ENCODE measurements around the gene SPRYD3.

SPRYD3 gene

DNA sequence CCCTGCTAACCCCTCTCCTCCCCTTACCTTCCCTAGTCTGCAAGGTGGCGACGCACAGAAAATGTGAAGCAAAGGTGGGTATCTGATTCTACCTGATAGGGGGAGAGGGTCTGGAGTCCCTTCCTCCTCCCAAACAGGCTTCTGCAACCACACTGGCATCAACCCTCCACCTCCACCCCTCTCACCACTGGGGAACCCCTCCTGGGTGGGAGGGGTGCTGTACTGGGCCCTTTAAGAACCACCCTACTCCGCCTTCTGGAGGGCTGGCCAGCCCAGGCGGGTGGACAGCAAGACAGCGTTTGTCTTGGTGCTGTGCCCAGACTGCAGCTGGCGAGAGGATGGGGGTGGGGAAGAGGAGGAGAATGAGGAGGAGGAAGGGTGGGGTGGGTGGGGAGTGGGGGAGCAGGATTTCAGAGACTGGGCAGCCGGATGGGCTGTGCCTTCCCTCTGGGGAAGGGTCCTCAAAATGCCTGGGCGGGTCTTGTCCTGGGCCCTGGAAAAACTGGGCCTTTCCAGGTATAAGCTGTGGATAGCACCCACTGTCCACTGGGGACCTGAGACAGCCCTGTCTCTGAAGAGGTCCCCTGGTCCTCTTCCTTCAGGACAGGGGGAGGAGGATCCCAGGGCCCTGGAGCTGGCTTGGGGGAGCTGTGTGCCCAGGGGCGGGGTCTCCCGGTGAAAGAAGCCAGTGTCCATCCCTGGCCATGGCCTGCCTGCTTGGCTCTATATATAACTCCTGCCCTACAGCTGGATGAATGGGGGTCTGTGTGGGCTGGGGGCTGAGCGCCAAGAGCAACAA lies 26.6 kb downstream of the SPRYD3 start:
- no peak overlapping the region for H3K4me3 ChIP-seq (ENCODE audit: low read depth, low read length)

- no peak overlapping the region for H3K4me3 ChIP-seq (ENCODE audit: low read depth, low read length)
Observed at GRCh38 chr12:53051881-53052412, 27.2 kb downstream of the SPRYD3 start.

DNA sequence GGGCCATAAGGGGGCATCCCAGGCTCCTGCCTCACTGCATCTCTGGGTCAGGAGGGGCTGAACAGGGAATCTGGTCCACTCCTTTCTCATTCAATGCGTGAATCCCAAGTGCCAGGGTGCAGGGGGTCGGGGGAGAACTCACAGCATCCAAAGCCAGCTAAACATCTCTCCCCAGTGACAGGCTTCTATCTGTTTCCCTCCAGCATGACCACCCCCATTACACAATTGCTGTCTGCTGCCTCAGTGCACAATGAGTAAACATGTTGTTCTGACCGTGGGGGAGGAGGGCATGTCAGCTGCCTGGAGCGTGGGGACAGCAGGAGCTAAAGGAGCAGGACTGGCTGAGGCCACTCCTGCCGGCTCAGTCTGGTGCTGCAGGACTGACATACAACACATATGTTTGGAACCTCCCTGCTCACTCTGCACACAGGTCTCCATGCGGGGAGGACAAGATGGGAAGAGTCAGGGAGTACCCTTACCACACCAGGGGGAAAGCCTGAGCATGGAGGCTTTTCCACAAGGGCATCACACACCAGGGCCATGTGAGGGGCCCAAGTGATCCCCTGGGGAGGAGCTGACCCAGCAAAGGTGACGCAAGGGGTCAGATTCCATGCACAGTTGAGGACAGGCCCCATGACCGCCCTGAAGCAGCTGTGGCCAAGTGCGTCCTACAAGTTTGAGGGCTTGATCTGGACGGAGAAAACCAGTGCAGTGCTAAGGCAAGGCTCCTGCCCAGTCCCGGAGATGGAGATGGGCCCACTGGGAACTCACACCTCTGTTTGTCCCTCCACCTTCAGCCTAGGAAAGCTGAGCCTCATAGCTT lies 27.9 kb downstream of the SPRYD3 start:
- no peak overlapping the region for H3K4me3 ChIP-seq (ENCODE audit: low read depth, low read length)

GRCh38 chr12:53050426-53051057 lies 28.6 kb downstream of the SPRYD3 start:
- H3K4me3 ChIP-seq (ENCODE audit: low read depth, low read length): no peak overlapping the region

DNA sequence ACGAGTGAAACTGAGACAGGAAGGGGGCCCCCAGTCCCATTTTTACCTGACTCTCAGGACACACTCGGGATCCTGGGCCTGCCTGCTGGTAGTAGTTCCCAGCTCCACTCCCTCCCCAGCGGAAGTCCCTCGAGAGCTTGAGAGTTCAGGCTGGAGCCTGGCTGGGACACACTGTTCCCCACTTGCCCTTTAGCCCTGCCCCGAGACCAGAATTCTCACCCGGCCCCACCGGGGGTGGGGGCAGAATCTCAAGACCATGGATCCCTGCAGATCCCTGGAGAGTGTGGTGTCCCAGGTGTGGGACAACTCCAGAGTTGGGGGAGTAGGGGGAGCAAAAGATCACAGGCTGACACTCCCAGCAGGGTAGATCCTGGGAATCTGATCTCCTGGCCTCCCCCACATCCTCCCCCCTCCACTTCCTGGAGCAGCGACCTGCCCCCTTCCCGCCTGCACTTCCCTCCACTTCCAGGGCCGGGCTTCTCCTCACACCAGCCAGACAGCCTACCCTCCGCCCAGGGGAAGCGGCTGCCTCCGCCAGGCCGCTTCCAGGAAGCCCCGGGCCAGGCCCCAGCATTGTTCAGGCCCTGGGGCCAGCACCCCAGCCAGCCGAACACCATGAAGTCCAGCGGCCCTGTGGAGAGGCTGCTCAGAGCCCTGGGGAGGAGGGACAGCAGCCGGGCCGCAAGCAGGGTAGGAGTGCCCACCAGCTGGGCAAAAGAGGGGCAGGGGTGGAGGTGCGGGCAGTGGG lies 29.4 kb downstream of the SPRYD3 start, which contains the start of gene TNS2:
Gene TNS2, plus strand, starts transcription at position 495 of the 748 bp plus-strand sequence. Its CDS starts 121 bp downstream, at position 616.
- H3K4me3 ChIP-seq (ENCODE audit: low read depth, low read length): peak within 1 kb of the TSS; percentile 13

GRCh38 chr12:53048780-53049401 lies 30.3 kb downstream of the SPRYD3 start:
- H3K4me3 ChIP-seq (ENCODE audit: low read depth, low read length): no peak overlapping the region

- no peak overlapping the region for H3K4me3 ChIP-seq (ENCODE audit: low read depth, low read length)
Observed at GRCh38 chr12:53048033-53048779, 31.0 kb downstream of the SPRYD3 start.

DNA sequence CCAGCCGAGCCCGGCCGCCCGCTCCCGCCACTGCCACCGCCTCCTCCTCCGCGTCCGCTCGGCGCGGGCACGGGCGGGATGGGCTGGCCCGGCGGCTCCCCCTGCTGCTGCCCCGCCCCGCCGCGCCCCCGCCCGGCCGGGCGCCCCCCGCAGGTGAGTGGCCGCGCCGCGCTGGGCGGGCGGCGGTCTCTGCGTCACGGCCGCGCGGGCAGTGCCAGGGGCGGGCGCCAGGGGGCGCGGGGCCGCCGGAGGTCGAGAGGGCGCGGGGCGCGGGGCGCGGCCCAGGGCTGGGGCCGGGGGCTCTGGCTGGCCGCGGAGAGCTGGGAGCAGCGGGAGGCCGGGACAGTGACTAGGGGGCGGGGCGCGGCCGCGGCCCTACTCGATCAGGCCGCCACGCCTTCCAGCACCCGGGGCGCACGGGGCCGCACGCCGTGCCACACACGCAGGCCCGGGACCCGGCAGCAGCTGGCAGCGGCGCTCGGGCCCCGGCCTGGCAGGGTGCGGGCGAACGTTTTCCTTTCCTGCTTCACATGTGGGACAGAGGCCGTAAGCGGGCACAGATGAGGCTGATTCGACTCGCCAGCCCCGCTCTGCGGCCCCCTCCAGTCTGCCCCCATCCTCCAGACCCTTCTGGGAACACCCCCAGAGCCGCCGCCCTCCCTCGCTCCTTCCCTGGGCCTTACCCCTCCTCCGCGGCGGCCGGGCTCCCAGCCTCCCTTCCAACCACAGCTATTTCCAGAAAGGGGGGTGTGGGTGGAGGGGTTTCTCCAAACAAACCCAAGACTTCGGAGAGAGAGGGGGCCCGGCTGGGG lies 31.8 kb downstream of the SPRYD3 start:
- H3K4me3 ChIP-seq (ENCODE audit: low read depth, low read length): peak overlapping the region; percentile 35

DNA sequence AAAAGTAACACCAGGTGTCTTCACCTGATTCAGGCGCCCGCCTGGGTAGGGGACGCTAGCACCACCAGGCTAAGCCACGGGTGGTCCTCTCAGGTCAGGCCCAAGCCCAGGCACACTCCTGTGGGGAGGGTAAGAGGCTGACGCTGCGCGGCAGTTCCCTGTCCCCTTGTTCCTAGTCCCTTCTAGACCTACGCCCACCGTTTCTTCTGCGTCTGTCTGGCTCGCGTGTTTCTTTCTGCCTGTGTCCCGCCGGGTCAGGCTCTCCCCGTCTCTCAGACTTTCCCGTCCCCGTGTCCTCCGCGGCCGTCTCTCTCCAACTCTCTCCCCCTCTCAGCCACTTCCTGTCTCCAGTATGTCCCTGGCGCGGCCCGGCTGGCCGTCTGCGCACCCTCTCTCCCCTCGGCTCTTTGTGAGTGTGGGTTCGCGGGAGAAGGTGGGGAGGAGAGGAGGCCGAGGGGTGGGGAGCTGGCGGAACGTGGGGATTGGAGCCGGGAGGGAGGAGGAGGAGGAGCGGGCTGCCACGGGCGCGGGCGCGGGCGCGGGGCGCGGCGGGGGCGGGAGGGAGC lies 32.5 kb downstream of the SPRYD3 start:
- H3K4me3 ChIP-seq (ENCODE audit: low read depth, low read length): peak overlapping the region; percentile 80

- H3K4me3 ChIP-seq (ENCODE audit: low read depth, low read length): no peak overlapping the region
Observed at GRCh38 chr12:53045696-53046045, 33.5 kb downstream of the SPRYD3 start.

DNA sequence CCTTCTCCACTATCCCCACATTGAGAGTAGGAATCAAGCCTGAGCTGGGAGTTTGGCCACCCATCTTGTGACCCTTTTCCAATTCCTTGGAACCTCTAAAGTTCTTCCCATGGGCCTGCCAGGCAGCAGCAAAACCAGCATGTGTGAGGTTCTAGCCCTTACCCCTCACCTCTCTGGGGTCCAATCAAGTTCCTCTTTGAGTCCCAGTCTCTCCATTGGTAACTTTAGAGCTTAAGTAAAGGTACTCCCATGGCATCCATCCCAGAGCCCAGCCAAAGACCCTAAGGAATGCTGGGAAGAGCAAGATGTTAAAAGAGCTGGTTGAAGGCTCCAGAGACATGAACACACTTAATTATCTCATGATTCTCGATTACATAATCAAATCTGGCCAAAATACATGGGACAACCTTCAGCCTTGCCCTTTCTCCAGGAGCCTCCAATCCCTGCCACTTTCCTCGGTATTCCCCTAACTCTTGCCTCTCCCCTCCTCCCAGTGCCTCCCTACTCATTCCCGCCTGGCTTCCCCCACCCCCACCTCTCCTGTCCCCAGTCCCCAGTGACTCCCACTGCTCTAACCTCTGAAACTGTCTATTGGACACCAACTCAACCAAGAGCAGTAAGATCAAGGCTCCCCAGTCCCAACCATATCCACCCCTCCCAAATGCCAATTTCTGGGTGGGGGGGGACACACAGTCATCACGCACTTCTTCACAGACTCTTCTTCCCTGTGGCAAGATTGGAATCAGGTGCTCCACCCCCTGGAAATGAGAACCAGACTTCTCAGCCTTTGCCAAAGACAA lies 34.1 kb downstream of the SPRYD3 start:
- no peak overlapping the region for H3K4me3 ChIP-seq (ENCODE audit: low read depth, low read length)

- H3K4me3 ChIP-seq (ENCODE audit: low read depth, low read length): no peak overlapping the region
Observed at GRCh38 chr12:53044052-53044581, 35.1 kb downstream of the SPRYD3 start.

DNA sequence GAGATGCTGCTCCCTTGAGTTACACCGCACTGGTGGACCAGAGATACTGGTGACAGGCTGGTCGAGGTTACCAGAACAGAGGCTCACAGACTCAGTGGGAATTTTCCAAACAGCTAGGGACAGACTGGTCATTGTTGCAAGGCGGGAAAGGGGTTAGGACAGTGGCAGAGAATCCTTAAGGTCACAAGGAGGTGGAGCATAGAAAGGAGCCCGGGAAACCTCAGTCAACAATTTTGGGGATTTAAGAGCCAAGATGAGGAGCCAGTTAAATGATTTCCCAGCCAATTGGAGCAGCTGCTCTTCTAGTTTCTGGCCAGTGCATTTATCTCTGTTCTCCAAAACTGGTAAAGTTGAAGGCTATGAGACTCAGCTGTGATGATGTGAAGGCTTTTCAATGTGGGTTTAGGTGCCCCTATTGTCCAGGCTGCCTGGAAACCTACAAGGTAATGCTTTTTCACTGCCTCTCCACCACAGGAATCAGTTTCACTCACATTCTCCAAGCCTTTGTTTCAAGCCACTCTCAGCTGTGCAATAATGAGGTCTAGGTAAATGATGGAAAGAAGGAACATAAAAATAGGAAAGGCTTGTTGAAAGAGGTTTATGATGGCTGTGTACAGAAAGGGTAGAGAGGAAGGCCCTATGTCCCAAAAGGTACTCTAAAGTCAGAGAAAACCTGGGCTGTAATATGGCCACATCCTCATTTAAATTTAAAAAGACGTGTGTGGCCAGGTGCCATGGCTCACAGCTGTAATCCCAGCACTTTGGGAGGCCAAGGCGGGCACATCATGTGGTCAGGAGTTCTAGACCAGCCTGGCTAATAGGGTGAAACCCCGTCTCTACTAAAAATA lies 36.4 kb downstream of the SPRYD3 start:
- H3K4me3 ChIP-seq (ENCODE audit: low read depth, low read length): no peak overlapping the region

DNA sequence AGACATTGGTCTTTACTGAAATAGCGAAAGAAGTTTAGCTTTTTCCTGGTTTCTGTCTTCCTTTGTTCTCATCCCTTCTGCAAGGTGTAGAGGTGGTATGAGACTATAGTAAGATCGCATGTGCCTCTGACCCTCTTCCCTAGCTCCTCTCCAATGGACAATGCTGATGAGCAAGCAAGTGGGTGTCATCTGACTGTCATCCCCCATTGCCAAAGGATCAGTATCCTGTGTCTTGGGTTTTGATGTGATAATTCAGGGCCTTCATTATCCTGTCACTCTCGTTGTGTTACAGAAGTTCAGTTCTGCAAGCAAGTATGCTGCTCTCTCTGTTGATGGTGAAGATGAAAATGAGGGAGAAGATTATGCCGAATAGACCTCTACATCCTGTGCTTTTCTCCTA lies 39.3 kb downstream of the SPRYD3 start:
- H3K4me3 ChIP-seq (ENCODE audit: low read depth, low read length): no peak overlapping the region

- no peak overlapping the region for H3K4me3 ChIP-seq (ENCODE audit: low read depth, low read length)
Observed at GRCh38 chr12:53036802-53037201, 42.4 kb downstream of the SPRYD3 start.

GRCh38 chr12:53034459-53034858 lies 44.7 kb downstream of the SPRYD3 start:
- H3K4me3 ChIP-seq (ENCODE audit: low read depth, low read length): no peak overlapping the region
